ENCODE measurements around the gene ZNF330. TPM values are rescaled to one million over a fixed set of nuclear protein-coding genes. Genes with fewer than 3 reads are reported as not detected.

ZNF330 gene
- total and polyA plus RNA-seq, 10 of the 15 experiments (the other 5 are each of a cell fraction or from before 2014, with no cell fraction given): 31.3 to 57.6 (median 44.3) TPM

DNA sequence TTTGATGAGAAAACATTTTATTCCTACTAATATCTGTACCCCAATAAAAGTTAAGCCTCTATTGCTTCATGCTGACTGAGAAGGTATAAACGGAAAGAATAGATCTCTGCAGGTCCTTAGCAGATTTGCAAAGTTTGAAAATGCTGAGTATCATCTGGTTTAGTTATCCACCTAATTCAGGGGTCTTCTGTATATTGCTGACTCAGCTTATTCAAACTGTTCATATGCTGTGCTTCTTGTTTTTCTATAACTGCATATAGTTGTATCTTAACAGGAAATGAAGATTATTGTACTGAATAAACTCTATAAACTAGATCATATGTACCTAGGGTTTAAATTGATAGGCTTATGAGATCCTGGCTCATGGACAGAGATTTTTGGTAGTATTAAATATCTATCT is 23.7 kb downstream of the ZNF330 start:
- ATAC-seq (no peak), FAIRE-seq (no peak), DNase-seq (ENCODE audit: low read depth, low spot score) (no peak)
- Histone ChIP-seq H3K27ac (ENCODE audit: control insufficient read depth, insufficient read depth) (no peak overlapping the region), H3K36me3 (ENCODE audit: control insufficient read depth in 2 of 2, insufficient read depth in 2 of 2, low read length in 1 of 2) (no peaks in the 10 kb centered on the region), H3K4me2 (ENCODE audit: control insufficient read depth, insufficient read depth) (no peak overlapping the region), H3K4me1 (ENCODE audit: control insufficient read depth, insufficient read depth, low read length) (no peaks in the 10 kb centered on the region), H3K79me2 (ENCODE audit: control insufficient read depth, insufficient read depth, low read length) (no peaks in the 10 kb centered on the region), H3K27me3 (replicated peaks in 1 of 2; ENCODE audit: control insufficient read depth in 2 of 2, insufficient read depth in 2 of 2, low read length in 1 of 2) (no peaks in the 10 kb centered on the region), H3K4me3 (no peak overlapping the region), H3K9me3 (replicated peaks; ENCODE audit: control insufficient read depth, insufficient read depth, low read length) (no peaks in the 10 kb centered on the region), H3K9ac (ENCODE audit: control insufficient read depth, insufficient read depth, low read length) (no peak overlapping the region), H2AFZ (ENCODE audit: control insufficient read depth, low read depth, low read length) (no peak overlapping the region), H4K20me1 (ENCODE audit: control insufficient read depth, insufficient read depth) (no peaks in the 10 kb centered on the region)
- SMC1A ChIA-PET (ENCODE audit: uncharacterized antibody, unreplicated experiment): no interaction called here
- CTCF ChIA-PET: interaction anchor here (1.6 kb wide), 1 partner anchor 9 kb away, joined by 3 read pairs; no protein-coding TSS in a partner anchor
- TF ChIP-seq, protein P1, sequence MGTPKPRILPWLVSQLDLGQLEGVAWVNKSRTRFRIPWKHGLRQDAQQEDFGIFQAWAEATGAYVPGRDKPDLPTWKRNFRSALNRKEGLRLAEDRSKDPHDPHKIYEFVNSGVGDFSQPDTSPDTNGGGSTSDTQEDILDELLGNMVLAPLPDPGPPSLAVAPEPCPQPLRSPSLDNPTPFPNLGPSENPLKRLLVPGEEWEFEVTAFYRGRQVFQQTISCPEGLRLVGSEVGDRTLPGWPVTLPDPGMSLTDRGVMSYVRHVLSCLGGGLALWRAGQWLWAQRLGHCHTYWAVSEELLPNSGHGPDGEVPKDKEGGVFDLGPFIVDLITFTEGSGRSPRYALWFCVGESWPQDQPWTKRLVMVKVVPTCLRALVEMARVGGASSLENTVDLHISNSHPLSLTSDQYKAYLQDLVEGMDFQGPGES (IDR thresholded peaks at IDR 0.05): no peak
- TF ChIP-seq HDAC2 (IDR thresholded peaks at IDR 0.05) (no peak), NFYB (IDR thresholded peaks at IDR 0.05; ENCODE audit: insufficient read depth, low read depth, low read length) (no peak), CREB1 (IDR thresholded peaks at IDR 0.05; ENCODE audit: low read depth) (no peak), RELA (IDR thresholded peaks at IDR 0.05; ENCODE audit: borderline replicate concordance, partially characterized antibody) (no peak), NFIC (IDR thresholded peaks at IDR 0.05; ENCODE audit: low read depth, low read length) (no peak), SUZ12 (IDR thresholded peaks at IDR 0.05; ENCODE audit: unreplicated experiment) (no peak), CBX5 (IDR thresholded peaks at IDR 0.05; ENCODE audit: low read depth) (no peak), IKZF1 (conservative IDR thresholded peaks at IDR 0.05) (no peak)
- TF ChIP-seq, protein P2, sequence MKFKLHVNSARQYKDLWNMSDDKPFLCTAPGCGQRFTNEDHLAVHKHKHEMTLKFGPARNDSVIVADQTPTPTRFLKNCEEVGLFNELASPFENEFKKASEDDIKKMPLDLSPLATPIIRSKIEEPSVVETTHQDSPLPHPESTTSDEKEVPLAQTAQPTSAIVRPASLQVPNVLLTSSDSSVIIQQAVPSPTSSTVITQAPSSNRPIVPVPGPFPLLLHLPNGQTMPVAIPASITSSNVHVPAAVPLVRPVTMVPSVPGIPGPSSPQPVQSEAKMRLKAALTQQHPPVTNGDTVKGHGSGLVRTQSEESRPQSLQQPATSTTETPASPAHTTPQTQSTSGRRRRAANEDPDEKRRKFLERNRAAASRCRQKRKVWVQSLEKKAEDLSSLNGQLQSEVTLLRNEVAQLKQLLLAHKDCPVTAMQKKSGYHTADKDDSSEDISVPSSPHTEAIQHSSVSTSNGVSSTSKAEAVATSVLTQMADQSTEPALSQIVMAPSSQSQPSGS (IDR thresholded peaks at IDR 0.05; ENCODE audit: low read length): no peak
- WGBS (ENCODE audit: insufficient coverage, insufficient replicate concordance, low lambda C conversion rate, missing lambda C conversion rate): 31% methylated on average over 1 of the region's 1 CpG
- in situ Hi-C loops (cut with MboI) (no loop called here), intact Hi-C loops (cut with micrococcal nuclease; ENCODE audit: unreplicated experiment) (no loop called here)
- POLR2A ChIA-PET: no interaction called here
- RAD21 ChIA-PET (ENCODE audit: unreplicated experiment): no interaction called here
- no TSS peak for BruUV-seq (replicated peaks)

All from GM12878 (cell line).